GM04503 (cell line): ENCODE results near the gene KANK4.

Source experiments
- DNase-seq: peaks from one replicate; pipeline ENCODE4 v3.0.0-alpha.2; 2012; ENCODE audit warnings: low read depth

The KANK4 gene

DNA sequence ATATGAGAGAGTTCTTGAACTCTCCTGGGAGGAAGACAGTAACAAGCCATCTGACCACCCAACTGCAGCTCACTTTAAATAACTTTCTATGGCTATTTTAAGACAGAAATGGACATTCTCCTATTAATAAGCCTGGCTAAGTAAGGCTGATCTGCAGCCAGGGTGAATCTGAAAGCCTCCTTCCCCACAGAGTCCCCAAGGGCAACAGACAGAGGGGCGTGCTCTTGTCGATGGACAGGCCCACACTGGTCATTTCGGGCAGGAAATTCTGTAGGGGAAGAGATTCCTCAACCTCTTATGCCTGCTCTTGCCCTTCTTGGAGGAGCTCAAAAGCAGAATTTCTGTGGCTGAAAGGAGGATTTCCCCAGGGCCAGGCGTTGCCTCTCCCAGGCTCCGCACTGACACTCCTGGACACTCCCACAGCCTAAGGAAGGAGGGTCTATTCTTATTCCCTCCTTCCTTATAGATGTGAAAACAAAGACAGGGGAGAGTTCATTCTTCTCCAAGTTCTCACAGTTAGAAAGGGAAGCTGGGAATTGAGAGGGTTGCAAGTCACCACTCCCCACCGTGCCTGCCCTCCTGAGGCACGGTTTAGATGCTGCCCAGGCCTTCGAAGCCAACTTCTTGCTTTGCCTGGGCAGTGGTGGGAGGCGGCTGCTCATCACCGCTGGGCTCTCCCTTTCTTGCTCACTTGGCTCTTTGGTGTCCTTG is 17.9 kb upstream of the KANK4 start:
- DNase-seq = no peak

DNA sequence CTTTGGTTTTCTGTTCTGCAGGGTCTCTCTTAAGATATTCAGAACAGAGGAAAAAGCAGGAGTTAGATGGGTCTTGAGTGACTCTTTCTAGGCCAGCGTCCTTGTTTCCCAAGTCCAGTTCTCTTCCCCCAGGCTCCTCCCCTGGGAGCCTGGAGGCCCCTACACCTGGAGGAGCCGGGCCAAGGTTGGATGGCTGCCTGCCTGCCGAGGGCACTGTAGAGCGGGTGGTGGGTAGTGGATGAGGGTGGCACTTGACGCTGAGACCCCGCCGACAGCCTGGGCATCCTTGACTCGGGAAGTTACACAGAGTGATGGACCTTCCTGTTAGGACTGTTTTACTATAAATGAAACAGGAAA is 17.4 kb upstream of the KANK4 start:
- DNase-seq = no peak

DNA sequence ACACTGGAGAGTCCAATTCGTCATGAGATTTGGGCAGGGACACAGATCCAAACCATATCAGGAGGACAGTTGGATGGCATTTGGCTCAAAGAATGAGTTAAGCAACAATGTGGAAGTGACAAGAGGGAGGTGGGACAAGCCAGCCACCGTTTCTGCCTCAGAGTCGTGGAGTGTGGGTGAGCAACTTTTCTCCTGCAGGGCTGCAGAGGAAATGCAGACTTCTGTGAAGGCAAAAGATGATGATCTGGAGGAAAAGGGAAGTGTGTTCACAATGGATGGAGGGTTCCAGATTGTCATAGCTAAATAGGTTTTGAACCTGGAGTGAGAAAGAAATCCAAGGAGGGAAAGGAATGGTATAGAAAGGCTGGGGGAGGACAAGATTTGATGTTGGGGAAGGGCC is 16.4 kb upstream of the KANK4 start:
- DNase-seq = no peak

DNA sequence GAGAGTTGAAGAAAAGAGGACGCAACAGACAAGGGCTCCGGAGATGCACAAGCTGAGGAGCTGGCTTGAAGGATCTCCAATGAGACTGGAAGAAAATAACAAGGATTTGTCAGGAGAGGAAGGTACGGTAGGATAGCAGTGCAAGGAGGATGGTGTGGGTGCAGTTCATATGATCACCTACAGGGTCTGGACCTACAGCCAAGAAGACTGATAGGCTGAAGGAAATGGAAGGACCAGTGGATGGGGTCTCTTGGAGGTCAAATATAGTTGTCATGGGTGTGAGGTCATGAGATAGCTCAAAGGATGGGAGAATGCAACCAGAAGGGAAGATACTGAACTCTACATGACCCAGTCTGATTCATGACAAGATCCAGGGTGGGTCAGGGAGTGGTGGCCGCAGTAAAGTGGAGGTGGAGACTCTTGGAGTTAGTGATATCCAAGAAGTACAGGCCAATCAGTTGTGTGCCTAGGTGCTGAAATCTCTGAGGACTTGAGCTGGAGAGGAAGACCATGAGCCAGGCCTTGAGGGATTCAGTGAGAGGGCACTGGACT is 15.3 kb upstream of the KANK4 start:
- DNase-seq = no peak

DNA sequence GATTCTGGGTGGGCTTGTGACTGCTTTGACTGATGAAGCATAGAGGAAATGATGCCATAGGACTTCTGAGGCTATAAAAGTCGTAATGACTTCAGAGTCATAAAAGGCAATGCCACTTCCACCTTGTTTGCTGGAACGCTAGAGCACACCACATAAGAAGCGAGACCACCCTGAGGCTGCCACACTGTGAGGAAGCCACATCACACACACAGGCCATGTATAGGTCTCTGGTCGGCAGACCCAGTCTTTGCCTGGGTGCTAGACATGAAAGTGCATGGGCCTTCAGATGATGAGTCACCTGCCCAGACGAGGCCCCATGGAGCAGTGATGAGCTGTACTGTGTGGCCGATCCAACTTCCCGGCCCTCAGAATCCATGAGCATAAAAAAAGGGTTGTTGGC is 14.2 kb upstream of the KANK4 start:
- no peak for DNase-seq

DNA sequence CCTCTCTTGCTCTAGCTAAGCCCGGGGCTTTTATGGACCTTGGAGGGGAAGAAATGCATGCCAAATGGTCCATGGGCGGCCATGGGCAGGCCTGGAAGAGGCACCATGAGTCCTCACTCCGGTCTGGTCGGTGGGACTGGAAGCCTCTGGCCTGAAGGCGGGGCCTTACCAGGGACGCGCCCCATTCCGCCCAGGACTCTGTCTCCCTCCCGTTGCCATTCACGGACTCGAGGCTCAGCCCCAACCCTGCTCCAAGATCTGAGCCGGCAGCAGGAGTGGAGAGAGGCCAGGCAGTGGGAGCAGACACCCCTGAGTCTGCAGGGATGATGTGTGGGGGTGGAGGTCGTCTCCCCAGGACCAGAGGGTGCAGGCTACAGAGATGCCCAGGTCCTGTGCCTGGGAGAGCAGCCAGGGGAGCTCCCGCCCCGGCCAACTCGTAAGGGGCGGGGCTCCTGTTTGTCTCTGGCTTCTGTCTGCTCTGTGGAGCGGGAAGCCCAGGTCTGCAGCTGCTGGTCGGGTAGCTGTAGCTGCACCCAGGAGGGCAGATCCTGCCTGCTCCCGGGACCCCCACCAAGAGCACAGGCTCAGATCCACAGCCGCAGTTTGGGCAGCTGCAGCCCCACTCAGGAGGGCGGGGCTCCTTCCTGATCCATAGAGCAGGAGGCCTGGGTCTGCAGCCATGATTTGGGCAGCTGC is 8.3 kb upstream of the KANK4 start:
- no peak for DNase-seq

DNA sequence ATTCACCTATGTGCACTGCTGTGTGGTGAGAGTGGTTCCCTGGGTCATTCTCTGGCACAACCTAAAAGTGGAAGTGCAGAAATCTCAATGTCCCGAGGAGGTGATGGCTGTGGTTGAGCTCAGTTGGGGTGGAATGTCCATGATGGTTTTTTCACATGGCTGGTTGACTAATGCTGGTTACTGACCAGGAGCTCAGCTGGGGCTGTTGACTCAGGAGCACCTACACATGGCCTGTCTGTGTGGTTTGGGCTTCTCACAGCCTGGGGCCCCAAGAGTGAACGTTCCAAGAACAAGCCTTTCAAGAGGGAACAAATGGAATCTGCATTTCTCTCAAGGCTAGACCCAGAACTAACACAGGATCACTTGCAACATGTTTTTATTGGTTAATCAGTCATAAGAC is 6.4 kb upstream of the KANK4 start:
- peak; percentile 76 for DNase-seq

DNA sequence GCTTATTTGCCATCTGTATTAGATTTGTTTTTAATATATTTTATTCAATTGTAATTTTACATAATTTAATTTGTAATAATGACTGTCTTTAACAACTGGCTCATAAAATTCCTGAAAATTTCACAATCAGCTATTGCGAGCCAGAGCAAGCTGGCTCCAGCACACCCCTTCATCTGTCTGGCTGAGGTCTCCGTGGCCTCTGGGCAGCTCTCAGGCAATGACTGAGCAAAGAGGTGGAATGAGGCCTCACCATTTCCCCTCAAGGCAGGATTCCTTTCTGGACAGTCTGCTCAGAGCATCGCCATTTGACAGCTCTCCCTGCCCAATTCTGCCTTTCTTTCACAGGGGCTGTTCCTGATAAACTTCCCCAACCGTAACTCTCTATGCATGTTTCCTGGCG is 5.8 kb upstream of the KANK4 start:
- DNase-seq = peak; percentile 79

DNA sequence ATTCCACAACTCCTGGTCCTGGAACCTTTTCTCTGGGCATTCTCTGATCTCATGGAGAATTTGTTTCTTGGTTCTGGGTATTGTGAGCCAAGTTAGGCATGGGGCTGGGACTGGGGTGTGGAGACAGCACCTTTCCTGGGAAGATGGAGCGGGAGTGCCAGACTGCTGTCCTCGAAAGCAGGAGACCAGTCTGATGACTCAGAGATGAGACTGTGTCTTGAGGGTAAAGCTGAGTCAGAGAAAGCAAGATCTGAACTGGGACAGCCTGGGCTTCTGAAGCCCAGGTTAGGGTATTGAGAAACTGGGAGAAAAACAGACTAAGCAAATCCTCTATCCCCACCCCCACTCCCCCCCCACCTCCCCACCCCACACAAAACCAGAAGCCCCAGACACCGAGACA is 2.2 kb upstream of the KANK4 start:
- DNase-seq = peak; percentile 54

DNA sequence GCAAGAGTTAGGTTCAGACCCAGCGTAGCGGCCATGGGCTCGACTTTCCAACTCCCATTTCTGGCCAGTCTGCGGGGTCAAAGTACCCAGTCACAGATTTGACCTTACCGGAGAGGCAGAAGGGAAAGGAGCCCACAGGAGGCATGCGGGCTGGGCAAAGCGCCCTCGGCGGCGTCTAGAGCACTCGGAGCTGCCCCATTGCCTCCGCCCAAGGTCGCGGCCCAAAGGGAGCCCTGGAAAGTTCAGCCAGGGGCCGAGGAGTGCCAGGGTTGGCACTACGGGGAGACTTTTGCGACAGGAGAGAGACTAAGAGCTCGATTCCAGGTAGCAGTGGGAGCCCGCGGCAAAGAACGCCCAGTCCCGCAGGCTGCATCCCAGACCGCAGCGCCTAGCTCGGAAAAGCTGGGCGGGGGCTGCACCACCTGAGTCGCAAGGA is 896 bp downstream of the KANK4 start:
- no peak for DNase-seq

DNA sequence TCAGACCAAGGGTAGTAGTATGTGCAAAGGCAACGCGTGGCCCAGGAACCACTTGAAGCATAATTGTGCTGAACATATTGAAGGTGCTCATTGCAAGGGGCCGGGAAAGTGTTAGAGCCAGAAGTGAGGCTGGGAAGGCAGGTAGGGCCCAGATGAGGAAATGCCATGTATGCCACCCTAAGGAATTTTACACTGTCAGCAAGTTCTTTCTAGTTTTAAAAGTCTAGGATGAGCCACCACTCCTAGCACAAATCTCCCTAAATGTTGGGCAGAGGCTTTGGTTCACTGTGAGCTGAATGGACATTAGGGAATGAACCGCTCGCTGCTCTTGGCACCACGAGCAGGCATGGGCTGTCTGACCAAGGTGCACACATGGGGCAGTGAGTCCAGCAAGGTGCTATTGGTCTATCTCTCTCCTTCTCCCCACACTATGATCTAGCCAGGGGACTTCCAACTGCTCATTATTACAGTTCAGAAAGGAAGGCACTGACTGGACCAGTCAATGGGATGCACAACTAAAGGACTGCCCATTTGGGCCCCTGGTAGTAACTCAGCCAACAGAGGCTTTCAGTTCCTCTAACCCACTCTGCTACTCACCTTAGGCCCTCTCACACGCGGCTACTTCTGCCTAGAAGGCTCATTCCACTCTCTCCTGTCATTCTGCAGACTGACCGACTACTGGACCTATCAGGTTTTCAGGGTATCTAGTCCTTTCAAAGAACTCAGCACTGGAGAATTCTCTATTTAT is 2.0 kb downstream of the KANK4 start:
- no peak for DNase-seq

DNA sequence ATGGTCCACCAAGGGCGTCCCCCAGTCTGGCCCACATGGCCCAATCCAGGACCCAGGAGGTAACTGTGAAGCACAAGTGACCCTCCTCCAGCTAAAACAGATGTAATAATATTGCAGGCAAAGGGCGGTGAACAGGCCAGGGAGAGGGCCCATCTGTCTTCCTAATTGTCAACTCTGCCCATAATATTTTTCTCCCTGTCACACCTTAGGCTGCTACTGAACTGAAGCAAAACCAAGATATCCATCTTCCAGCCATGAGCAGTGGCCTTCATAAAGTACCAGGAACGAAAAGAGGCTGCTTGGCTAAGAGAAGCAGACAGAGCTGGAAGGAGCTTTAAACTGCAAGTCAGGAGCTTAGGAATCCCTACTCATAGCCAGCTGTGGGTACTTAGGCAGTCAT is 3.1 kb downstream of the KANK4 start:
- no peak for DNase-seq

DNA sequence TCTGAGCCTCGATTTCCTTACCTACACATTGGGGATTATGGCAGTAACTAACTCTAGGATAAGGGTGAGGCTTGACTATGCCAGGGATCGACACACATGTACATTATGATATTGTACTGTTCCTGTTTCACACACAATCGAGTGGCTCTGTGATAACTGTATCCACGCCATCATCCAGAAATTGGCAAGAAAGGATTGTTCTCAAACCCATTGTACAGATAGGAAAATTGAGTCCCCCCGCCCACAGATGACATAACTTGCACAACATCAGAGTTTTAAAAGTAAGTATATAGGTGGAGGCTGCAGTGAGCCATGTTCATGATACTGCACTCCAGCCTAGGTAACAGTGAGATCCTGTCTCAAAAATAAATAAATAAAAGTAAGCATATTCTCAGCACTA is 3.8 kb downstream of the KANK4 start:
- no peak for DNase-seq

DNA sequence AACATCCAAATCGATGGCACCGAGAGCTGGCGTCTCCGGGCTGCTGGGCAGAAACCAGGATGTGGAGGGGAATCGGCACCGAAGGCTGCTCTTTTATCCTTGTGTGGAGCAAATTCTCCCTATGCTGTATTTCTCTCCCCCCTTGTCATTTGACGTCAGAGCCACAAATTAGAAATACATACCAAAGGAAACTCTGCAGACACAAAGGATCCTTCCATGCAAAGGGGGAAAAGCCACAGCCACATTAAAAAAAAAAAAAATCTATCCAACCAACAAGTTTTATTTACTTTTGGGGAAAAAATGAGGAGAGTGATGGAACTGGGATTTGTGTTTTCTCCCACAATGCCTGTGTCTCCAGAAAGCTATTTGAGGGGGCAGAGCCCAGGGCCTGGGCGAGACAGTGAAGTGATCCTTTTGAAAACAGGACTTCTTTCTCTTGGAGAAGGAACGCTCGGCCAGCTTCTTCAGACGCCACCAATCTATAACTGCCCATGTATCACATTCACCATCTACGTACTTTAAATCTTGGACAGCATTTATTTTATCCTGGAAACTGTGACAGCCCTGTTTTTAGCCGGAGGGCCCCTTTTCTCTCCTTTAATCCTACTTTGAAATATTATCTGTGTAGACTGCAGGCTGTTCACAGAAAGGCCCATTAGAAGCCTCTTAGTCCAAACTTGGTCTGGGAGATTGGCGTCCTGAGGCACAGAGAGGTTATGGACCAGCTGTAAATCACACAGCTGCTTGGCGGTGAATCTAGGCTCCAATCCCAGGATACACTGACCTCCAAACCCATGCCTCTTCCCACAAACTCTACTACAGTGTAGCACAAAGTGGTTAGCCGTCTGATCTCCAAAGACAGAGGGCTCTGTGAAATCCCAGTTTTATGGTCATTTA is 4.5 kb downstream of the KANK4 start:
- no peak for DNase-seq

DNA sequence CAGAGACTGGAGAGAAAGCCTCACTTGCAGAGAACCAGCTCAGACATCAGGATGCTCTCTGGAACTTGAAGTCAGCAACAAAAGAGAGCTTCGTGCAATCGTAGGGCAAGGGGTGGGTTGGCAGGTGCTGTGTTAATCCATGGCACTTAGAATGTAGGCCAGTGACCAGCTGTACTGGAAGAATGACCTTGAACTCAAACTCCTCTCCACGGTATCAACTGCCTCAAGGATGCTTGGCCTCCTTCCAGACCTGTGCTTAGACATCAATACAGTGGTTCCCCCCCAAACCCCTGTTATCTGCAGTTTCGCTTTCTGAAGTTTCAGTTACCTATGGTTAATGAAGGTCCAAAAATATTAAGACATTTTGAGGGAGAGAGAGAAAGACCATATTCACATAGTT is 6.5 kb downstream of the KANK4 start:
- DNase-seq = no peak

DNA sequence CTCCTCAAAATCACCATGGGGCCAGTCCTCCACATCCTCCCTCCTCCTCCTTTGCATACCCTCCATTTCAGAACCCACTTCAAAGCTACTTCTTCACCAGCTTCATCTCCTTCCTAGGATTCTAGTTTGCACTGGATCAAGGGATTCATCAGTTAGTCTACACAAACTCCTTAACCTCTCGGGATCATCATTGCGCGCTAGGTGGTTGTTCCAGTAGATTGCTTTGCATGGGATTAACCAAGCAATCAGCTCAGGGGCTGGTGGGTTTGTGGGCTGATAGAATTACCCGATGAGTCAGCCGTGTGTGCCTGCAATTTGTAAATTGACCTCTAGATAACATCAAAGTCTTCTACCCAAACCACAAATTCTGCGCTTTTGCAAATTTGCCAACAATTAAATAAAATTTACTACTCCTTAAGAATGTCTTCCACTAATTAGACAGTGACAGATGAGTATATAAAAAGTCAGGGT is 7.7 kb downstream of the KANK4 start:
- no peak for DNase-seq

DNA sequence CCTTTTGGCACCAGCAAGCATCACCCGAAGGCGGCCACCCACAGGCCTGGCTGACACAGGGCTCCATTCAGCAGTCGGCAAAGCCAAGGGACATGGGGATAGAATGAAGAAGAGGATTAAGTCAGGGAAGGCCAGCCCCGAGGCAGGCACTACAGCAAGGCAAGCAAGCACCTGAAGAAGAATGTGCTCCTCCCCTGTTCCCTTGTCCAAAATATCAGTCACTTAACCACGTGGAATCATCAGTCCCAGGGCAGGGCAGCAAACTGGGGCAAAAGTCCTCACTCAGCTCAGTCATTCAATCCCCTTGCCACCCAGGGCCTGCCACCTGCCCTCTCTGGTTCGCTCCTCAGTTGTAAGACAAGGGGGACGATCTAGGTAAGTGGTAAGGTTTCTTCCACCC is 9.3 kb downstream of the KANK4 start:
- DNase-seq = no peak

DNA sequence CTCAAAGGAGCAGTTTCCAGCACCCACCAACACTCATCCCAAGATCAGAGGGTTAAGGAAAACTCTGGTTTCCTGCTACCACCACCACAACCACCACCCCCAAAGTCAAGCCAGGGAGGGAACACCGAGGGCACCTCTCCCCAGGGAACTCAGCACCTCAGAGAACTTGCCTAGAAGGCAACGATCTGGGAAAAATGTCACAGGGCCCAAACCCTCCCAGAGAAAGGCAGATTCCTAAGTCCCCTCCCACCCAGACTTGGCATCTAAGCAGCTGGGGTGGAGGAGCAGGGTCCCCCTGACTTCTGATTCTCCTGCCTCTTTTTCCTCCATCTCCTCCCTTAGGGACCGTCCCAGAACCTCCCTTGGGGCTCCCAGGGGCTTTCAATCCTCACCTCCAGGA is 10.6 kb downstream of the KANK4 start:
- no peak for DNase-seq

DNA sequence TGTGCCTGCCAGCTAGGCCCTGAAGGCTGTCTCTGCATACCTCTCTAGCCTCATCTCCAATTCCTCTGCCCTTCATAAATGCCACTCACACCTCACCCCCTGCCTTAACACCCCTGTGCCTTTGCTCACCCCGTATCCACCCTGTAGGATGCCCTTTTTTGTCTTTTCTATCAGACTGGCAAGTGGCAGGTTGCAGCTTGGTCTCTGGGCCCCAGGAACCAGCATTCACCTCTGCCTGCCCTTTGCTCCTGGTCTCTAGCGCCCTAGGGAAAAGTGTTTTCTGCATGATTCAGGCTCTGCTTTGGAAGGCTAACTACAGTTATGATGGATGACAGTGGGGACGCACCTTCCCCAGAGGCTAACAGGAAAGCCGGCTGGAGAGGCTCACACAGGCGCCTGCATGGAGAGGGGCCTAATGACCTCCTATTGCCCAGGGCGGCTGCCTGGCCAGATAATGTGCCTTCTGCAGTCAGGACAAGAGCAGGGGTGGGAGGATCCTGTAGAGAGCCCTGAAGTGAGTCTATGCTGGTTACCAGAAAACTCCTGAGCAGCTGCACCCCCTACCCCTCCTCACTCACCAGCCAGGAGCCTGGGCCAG is 11.2 kb downstream of the KANK4 start:
- DNase-seq = no peak

DNA sequence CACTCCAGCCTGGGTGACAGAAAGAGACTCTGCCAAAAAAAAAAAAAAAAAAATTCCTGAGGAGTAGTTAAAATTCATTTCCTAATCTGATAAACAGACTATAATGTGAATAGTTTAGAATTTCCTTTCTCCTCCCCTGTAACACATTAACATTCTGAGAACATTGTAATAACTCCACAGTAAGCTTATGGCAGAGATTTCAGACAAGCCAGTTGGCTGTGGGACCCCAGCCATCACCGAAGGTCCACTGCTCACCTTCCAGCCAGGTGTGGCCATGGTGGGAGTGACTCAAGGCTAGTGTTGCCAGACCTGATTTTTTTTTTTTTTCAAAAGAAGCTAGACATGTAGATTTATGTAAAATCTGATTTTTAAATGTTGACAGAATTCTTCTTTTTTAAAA is 11.8 kb downstream of the KANK4 start:
- no peak for DNase-seq

DNA sequence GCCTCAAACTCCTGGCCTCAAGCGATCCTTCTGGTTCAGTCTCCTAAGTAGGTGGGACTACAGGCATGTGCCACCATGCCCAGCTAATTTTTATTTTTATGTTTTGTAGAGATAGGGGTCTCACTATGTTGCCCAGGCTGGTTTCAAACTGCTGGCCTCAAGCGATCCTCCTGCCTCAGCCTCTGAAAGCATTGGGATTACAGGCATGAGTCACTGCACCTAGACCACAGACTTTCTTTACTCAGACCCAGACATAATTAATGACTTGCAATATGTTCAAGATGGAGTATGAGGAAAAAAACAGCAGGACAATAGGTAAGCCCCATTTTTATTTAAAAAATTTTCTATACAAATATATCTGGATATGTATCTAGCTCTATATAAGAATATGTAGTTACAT is 13.2 kb downstream of the KANK4 start:
- DNase-seq = no peak

DNA sequence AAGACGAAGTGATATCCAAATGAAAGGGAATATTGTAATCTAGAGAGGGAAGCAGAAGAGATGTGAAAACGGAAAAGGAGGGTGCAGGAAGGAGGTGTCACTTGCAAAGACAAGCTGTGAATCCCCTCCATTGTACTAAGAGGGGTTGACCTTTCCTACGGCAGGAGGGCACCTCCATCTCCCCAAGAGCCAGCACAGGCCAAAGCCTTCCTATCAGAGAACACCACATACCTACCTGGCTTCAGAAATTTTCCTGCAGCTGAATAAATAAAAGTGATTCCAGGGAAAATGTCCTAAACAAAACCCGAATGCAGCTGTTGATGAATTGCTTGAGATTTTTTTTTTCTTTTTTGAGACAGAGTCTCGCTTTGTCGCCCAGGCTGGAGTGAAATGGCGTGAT is 14.3 kb downstream of the KANK4 start:
- no peak for DNase-seq
